Stimulated activated CD8-positive, alpha-beta memory T cell treated with anti-CD3 and anti-CD28 coated beads, Interleukin-12 subunit alpha, Interleukin-12 subunit beta, amount 100 ng/mL, for 24 hours (primary cell): ENCODE data around the gene PRKRA.
"Not testable (repeated sequence)": the region's sequence is repeated elsewhere in the genome, so short reads cannot be mapped to it uniquely, and the experiment has no call there.

Experiments used
- DNase-seq: peaks from one replicate; pipeline ENCODE4 v3.0.0-alpha.2; 2020; ENCODE audit errors: extremely low read depth

Gene PRKRA

DNA sequence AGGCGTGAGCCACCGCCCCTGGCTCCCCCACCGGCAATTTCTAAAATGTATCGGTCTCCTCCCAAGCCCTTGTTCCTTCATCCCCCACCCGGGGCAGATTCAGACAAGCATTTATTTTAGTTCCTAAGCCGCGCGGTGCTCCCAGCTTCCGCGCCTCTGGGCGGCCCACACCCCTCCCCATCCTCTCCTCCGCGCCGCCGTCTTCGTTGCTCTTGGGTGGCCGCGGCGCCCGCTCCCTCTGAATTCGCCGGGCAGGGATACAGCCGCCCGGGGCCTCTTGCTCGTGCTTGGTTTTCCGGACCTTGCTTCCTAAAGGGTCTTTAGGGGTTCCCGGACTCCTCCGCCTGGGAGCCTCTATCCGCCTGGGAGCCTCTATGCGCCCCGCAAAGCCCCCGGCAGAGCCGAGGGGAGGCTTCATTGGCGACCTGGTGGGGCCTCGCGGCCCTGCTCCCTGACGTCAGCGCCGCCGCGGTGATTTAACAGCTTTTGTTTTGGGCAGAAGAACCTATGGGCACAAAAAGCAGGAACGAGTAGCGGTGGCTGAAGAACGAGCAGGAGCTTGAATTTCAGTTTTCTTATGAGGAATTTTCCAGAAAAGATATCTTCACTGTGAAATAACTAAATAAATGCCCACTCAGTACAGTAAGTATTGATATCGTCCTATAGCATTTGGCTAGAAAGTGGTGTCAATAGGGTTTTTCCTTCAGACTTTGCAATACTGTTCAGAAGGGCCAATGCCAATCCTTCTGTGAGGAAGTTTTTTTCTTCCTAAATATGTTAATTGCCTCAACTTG is 37.3 kb downstream of the PRKRA start:
- DNase-seq, result peak; percentile 45

DNA sequence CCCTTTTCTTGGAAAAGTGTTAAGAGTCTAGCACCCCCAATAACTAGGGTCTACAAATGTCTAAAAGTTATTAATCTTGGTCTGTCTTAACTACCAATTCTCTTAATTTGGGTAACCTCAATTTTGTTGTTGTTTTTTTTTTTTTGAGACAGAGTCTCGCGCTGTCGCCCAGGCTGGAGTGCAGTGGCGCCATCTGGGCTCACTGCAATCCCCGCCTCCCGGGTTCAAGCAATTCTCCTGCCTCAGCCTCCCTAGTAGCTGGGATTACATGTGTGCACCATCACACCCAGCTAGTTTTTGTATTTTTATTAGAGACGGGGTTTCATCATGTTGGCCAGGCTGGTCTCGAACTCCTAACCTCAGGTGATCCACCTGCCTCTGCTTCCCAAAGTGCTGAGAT is 38.5 kb downstream of the PRKRA start:
- DNase-seq, result not testable (repeated sequence)

DNA sequence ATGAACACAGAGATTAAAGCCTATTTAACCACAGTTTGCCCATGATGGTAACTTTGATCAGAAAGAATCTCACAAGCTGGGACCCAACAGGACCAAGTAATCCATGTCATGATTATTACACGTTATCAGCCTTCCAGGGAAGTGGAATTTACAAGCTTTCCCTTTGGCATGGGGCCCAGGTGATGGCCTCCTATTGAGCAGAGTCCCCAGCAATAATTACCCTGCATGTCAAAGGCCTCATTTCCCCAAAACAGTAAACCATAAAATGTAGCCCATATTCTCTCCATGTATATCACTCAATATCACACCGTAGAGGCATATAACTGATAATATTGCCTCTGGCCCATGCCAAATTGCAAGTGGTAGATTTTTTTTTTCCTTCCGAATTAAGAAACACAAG is 38.9 kb downstream of the PRKRA start:
- no peak for DNase-seq

DNA sequence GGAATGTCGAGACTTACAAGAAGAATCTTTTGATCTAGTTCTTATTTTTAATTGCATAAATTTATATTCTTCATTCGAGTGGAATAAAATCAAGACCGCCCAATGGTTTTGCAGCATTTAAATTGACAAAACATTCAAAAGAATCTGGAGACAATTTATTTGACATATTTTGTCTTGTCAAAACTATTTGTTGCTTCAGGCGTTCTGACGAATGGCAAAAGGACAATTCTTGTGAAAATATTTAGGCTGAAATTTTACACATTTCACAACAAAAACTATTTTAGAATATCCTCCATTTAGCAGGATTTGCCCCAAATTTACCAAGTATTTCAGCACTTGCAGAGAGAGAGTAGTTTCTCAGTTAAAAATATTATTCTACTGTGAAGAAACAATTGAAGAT is 41.7 kb downstream of the PRKRA start:
- no peak for DNase-seq

DNA sequence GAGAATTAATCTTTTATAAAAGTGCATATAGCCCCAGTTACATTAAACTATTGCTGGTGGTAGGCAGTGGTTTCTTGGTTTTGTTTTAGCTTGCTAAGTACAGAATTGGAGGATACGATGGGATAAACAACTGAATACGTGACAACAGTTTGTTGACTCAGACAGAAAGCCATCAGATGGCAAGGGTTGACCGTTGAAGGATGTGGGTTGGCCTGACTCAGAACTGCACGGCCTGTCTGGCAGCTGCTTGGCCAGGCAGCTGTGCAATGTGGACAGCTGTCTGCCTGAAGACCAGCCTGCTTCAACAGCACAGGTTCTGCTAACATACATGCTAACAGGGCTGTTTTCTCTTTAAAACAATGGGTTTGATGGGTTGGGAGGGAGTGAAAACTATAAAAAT is 46.6 kb downstream of the PRKRA start:
- DNase-seq, result no peak

DNA sequence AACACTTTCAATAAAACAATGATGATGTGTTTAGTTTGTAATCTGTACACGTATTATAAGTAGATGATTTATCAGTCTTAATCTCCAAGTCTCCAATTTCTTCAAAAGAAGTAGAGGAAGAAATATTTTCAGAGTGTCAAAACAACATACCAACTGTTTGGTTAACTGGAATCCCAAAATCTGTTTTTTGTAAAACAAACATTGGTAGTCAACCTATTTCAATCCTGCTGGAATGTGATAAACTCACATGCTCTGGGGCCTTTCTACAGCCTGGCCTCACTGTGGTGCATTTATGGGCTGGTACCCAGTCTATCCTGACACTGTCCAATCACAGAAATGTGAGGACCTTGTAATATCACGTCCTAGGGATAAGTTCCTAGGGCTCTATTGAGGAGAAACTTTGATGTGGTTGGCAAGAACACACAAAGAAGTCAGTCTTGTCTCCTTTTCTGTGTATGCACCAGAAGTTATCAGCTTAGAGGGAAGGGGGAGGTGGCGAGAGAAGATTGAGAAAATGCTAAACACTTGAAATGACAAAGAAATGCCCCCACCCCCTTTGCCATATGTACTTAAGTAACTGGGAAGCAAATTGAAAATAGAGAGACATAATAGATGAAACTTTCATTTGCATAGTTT is 47.2 kb downstream of the PRKRA start:
- DNase-seq, result no peak

DNA sequence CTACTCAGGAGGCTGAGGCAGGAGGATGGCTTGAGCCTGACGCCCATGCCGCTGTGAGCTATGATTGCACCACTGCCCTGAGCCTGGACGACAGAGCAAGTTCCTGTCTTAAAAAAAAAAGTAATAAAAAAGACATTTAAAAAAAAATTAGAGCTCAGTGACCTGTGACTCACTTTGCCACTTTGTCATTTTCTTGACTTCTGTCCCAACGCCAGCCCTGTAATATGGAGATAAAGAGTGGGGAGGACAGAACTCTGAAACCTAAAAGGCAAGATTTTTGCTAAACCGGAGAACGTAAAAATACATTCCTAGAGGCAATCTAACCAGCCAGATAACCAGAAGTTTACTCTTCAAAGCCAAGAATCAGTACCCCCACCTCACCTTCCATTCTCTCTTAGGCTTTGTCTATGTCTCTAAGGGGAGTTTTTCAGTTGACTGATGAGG is 49.0 kb downstream of the PRKRA start:
- no peak for DNase-seq

DNA sequence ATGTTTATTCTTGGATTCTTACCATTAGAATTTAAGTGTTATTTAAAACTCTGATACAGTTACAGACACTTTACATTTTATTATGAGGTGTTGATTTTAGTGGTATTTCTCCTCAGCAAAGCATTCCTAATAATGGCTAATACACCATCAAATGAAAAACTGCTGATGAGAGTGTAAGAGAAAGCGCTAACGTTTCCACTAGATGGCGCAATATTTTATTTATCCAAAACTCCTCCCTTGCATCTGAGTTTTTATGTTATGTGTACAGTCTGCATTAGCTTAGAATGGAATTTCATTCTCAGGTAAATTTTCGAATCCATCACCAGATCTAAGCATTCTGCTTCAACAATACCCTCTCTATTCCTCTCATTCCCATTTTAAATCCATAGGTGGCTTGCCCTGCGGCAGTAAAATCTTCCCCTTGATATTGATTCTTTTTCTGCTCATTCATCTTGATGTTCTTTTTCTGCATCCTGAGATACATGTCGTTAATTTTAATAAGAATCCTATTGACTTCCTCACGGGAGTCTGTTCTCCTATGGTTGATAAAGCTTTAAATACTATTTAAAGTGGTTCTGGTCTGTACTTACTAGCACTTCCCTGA is 53.9 kb downstream of the PRKRA start:
- DNase-seq, result no peak

DNA sequence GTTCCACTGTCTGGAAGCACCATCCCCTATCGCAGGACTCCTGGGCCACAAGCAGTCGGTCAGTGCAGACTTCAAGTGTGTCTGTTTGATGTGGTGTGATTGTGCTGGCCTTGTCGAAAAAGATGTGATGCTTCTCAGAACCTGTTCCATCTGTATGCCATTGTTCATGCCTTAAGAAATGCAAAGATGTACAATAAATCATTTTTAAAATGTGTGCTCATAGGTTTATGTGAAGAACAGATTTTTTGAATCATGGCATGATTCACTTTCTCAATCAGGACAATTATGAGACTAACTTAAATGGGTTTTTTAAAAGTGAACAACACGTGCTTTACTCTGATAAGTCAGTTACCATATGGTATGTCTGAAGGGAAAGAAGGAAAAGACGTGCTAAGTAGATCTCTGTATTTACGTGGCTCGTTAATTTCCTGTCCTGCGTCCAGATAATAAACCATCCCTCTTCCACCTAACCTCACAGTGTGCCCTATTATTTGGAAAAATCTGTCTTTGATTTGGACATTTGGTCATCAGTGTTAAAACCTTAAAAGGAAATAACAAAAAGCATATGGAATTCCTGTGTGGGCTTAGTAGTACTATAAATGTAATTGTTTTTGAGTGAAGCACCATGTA is 54.9 kb downstream of the PRKRA start:
- DNase-seq, result no peak

DNA sequence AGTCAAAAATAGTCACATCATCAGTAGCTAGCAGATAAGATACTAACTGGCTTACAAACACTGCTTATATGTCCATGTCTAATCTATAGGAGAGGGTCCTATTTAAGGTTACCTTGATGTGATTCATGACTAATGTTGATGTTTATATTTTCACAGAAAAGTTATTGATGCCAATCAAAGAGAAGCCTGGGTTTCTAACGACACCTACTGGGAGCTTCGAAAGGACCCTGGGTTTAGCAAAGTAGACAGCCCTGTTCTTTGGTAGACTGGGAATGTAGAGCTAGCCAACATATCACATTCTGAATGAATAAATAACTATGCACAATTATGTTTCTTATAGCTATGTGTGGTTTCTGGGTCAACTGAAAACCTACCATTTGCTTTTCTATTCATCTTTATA is 55.7 kb downstream of the PRKRA start:
- DNase-seq, result no peak

DNA sequence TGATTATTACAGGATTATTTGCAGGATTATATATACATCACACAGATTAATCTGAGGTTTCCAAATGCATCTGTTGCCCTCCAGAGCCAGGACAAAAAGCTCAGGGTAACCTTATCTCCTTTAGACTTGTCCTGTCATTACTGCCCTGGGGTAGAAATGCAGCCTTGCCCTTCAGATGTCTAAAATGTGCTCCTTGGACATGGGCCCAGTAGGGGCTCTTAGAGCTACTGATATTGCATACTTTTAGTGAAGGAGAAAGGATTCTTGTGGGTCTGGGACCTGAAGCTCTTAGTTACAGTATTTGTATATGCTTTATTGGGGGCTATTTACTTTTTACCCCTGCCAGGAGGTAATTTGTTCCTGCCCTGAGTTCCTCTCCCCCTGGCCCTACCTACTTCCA is 56.1 kb downstream of the PRKRA start:
- DNase-seq, result no peak

DNA sequence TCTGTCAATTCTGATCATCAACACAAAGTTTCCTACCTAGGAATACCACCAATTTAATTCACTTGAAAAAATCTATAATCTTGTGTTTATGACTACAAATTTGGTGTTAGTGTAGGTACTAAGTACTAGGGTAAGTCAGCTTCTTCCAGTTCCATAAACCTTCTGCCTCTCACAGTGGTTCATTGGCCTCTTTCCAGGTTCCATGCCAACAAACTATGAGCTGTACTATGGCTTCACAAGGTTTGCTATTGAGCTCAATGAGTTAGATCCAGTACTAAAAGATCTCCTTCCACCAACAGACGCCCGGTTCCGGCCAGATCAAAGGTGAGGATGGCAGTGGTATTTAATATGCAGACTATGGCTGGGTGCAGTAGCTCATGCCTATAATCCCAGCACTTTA is 58.8 kb downstream of the PRKRA start:
- no peak for DNase-seq

DNA sequence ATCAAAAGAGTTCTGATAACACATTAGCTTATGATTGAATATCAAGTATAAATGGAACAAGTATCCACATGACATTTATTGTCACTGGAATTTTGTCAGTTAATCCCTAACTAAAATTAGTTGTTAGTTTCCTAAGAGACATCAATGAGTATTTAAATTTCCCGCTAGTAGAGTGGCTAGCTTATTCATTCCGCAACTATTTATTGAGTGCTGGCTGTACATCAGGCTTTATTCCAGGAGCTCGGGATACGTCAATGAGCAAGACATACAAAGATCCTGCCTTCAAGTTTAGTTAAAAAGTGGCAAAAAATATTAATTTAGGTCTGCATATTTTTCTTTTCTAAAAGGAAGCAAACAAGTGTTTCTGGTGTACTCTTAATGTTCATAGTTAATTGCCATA is 59.3 kb downstream of the PRKRA start:
- no peak for DNase-seq

DNA sequence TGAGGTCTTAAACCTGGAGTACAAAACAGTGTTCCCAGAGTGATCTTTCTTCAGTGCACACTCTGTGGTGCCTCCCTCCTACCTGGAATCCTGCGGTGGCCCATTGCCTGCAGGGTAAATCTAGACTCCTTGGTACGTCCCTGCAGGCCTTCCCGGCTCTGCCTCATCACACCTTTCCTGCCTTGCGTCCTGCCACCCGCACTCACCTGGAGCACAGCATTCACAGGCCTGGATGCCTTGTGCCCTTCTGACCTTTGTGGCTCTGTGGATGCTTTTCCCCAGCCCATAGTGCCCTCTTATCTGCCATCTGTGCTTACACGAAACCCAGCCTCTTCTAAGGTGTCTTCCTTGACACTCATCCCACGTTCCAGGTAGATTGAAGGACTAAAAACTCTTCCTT is 62.7 kb downstream of the PRKRA start:
- no peak for DNase-seq

DNA sequence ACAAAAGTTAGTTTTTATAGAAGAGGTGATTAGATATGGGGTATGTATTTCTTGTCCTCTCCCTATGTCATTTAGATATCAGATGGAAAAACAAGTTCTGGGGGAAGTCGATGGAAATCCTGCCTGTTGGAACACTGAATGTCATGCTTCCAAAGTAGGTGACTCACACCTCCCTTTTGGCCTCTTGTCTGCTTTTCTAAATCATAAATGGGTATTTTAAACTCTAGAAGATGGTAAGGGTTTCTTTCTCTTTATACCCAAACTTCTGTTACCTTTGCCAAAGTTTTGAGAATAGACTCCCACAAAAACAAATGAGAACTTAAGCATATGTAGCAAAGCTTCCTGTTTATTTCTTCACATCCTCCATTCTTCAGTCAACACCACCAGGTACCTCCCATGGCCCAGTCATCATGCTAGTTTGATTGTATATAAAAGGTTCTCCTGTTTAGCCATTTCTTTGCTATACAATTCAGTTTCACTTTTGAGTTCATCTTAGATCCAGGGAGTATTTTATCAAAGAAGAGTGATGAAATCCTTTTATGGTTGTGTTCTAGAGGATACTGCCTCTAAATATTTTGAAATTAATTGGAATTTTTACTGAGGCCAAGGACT is 63.9 kb downstream of the PRKRA start:
- DNase-seq, result no peak

DNA sequence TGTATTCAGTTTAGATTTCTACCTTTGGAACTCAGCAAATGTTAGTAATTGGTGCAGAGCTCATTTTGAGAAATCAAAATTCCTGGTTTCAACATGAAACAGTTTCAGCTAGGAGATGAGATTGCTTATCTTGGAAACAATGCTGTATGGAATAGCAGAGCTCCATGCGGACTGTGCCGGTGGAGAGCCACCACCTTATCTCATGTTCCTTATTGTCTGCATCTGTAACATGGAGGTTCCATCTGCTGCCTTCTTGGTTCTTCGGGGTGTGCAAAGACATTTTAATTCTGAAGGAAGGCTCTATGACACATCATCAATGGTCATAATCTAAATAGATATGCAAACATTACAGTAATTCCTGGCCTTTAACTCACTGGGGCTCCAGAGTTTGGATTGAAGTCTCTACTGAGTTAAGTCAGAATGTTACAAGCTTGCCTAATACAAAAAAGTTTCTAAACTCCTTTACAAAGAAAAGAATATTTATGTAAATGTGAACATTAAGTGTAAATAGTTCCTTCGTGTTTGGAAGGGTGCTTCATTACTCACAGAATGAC is 65.3 kb downstream of the PRKRA start:
- no peak for DNase-seq

DNA sequence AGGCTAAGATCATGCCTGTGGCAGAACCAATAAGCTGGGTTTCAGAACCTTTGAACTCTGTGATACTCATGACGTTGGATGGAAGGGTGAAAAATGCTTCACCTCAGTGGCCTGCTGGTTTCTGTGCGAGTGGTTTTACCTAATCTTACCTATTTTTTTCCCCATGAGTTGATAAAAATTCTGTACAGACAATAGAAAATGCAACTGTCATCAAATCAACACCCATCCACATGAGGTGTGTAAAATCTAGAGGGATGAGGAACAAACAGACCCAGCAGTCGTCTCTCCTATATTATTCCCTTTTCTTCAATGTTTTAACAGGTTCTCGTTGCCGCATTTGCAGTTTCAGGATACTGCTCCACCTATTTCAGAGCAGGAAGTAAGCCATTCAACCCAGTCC is 67.3 kb downstream of the PRKRA start:
- DNase-seq, result no peak
